Stimulated activated CD8-positive, alpha-beta memory T cell treated with anti-CD3 and anti-CD28 coated beads, Interleukin-12 subunit alpha, Interleukin-12 subunit beta, amount 100 ng/mL, for 24 hours (primary cell): Measurements from ENCODE around the gene CENPO.
"Not testable (repeated sequence)": the region's sequence is repeated elsewhere in the genome, so short reads cannot be mapped to it uniquely, and the experiment has no call there.

Source experiments
- DNase-seq: peaks from one replicate; pipeline ENCODE4 v3.0.0-alpha.2; 2020; ENCODE audit errors: extremely low read depth

The CENPO gene

DNA sequence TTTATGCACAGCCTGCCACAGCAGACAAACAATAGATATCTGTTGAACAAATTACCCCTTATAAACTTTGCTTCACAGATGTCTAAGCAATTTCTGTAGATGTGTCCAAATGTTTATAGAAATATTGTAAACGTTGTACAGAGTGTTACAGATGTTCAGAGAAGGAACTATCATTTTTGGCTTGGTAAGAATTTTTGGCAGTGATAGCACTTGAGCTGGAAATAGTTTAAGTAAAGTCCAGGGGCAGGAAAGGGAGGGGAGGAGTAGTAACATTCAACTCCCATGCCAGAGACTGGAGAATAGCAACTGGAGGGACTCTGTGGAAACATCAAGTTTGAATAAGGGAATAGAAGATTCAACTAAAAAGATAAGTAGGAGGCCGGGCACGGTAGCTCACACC is 4.4 kb upstream of the CENPO start:
- DNase-seq = no peak

DNA sequence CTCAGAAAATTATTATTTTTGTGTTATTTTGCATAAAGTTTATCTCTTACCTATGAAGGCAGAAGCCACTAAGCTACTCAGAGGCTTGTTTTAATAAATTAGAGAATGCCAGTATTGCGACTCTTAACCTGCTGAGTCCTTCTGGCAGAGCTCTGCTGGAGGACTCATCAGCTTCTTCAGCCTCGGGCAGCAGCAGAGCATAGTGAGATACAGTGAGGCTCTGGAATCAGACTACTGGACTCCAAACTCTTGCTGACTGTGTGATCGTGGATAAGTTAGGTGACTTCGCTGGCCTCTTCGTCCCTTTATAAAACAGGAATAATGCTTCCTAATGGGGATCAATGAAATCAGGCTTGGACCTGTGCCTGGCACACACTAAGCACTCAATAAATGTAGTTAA is 1.8 kb upstream of the CENPO start:
- DNase-seq = no peak

DNA sequence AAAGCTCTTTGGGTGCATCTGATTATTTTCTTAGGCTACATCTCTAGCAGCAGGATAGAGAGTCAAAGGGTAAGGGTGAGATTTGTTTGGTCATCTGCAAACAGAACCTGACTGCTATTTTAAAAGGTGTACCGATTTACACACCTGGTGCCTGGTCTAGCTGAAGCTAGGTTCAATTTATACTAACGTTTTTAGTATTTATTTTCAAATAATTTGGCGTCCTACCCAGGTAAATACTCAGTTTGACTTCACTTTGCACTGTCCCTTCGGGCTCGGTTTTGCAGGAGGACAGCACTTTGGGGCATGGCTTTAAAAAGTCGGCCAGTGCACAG is 717 bp upstream of the CENPO start:
- no peak for DNase-seq

DNA sequence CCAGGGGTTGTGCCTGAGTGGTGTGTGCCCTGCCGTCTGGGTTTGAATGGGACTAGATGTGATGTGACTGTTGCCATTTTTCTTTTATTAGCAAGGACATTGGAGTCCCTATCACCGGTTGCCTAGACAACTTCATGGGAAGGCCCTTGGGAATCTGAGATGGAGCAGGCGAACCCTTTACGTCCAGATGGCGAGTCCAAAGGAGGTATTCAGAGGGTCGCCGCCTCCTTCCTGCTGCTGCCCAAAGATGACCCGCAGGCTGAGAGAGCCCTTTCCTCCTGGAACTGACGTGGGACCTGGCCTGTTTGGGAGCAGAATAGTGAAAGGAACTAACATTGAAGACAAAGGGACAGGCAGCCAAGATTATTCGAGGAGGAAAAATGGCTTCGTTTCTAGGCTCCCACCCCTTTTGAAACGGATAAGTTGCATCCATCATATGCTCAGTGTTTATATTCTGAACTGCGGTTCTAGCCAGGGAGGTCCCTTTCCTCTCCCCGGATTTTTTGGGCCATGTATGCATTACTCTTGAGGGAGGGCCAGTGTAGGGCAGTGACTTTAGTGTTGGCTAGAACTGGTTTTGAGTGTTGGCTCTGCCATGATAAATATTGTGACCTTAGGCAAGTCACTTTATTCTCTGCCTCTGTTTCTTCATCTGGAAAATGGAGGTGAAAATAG is 673 bp downstream of the CENPO start:
- DNase-seq = no peak

DNA sequence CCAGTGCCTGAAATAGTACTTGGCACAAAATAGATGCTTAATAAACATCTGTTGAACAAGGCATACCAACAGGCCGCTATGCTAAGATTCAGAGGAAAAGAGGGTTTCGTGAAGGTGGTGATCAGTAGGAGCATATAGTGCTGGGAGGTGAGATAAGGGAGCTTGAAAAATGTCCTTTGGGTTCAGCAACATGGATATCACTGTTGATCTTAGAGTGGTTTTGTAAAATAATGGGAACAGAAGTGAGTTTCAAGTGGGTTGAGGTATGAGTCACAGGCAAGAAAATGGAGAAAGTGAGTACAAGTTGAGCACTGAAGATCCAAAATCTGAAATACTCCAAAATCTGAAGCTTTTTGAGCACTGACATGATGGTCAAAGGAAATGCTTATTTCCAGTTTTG is 4.4 kb downstream of the CENPO start:
- no peak for DNase-seq

DNA sequence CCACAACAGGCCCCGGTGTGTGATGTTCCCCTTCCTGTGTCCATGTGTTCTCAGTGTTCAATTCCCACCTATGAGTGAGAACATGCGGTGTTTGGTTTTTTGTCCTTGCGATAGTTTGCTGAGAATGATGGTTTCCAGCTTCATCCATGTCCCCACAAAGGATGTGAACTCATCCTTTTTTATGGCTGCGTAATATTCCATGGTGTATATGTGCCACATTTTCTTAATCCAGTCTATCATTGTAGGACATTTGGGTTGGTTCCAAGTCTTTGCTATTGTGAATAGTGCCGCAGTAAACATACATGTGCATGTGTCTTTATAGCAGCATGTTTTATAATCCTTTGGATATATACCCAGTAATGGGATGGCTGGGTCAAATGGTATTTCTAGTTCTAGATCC is 7.3 kb downstream of the CENPO start:
- not testable (repeated sequence) for DNase-seq

DNA sequence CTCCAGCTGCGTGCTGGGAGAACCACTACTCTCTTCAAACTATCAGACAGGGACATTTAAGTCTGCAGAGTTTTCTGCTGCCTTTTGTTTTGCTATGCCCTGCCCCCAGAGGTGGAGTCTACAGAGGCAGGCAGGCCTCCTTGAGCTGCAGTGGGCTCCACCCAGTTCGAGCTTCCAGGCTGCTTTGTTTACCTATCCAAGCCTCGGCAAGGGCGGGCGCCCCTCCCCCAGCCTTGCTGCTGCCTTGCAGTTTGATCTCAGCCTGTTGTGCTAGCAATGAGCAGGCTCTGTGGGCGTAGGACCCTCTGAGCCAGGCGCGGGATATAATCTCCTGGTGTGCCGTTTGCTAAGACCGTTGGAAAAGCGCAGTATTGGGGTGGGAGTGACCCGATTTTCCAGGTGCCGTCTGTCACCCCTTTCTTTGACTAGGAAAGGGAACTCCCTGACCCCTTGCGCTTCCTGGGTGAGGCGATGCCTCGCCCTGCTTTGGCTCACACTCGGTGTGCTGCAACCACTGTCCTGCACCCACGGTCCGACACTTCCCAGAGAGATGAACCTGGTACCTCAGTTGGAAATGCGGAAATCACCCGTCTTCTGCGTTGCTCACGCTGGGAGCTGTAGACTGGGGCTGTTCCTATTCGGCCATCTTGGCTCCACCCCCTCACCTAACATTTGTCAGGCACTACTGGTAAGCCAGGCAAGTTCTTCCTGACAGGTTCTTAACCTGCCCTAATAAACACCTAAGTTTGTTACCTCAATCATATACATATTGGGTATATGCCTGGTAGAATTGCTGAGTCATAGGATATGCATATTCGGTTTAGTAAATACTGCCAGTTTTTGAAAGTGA is 12.8 kb downstream of the CENPO start:
- not testable (repeated sequence) for DNase-seq

DNA sequence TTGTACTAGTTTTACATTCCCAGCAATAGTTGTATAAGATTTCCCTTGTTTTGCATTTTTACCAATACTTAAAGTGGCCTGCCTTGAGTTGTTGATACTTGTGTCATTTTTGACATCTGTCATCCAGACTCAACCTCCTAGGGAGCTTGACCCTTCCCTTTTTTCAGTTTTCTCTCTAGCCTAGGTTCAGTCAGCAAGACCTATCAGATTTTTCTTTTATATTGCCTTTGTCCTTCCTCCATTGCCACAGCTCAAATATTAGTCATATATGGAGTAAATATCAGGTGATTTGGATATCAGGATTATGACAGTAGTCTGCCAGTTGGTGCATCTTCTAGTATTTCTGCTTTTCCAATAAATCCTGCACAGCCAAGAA is 13.4 kb downstream of the CENPO start:
- DNase-seq = no peak

DNA sequence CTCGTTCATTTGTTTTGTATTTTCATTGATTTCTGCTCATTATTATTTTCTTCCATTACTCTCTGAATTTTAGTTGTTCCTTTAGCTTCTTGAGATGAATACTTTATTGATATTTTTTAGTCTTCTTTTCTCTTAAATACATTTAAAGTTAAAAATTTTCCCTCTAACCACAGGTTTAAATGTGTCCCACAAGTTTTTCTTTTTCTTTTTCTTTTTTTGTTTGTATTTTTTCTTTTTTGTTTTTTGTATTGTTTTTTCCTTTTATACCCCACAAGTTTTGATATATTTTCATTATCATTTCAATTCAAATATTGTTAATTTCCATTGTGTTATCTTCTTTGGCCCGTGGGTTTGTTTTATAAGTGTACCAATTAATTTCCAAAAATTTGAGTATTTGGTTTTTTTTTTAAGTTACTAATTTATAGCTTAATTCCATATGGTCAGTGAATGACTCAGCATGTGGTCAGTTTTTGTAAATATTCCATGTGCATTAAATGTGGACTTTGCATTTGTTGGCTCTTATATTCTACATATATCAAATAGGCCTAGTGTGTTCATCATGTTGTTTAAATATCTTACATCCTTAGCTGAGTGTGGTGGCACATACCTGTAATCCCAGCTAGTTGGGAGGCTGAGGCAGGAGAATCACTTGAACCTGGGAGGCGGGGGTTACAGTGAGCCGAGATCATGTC is 16.2 kb downstream of the CENPO start:
- DNase-seq = no peak

DNA sequence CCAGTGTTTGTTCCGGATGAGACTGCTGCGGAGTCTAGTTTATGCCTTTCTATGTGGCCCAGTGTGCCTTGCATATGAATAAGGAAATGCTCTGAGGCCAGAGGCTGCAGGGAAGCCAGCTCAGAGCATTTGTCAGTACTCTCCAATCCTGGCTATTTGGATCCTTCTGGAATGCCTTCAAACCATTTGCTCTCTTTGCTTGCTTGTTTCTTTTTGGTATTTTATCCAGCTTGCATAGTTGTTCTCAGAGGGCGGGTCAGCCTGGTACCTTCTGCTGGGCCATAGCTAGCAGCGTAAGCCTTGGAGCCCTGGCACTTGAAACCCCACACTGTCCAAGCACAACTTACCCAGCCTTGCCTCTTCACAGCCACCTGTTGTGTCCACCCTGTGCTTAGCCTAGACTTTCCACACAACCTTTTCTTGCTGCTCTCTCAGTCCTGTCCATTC is 20.5 kb downstream of the CENPO start:
- DNase-seq = no peak

DNA sequence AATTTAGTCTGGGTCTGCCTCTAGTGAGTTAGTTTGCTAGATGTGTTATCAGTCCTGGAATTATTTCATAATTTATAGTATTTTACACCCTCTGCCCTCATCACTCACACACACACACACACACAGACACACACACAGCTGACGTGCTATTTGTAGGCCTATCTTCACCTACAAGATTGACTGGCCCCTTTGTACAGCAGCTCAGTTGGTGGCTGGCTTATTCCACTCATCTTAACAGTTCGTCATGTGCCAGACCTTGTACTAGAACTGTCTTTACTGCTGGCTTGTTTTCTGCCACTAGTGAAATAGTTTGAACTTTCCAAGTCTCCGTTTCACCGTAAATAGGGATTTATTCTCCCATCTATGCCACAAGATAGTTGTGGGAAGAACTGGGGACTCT is 21.3 kb downstream of the CENPO start:
- no peak for DNase-seq

DNA sequence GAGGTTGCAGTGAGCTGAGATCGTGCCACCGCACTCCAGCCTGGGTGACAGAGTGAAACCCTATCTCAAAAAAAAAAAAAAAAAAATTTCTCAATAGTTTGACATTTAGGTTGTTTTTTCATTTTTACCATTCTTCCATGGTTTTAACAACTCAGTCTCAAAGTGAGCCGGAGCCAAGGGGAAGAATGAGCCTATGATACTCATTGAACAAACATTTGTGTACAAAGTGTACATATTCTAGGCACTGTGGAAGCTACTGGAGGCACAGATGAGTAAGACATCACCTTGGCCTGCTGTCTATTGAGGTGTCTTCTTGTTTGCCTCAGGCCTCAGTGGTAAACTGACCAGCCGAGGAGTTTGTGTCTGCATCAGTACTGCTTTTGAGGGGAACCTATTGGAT is 21.9 kb downstream of the CENPO start:
- no peak for DNase-seq

DNA sequence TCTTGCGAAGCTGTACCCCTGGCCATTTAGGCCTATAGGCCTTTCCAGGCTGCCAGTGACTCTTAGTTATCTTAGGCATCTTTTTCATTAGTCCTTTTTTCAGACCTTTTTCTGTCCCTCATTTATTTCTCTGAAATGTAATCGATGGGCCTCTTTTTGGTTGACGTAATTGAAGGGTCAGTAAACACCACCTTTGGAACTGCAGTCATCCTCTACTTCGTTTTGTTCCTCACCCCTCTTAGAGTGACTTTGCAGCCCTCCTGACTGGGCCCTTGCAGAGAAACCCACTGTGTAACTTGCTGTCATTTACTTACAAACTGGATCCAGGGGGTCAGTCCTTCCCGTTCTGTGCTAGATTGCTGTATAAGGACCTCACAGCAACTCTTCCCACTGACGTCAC is 23.2 kb downstream of the CENPO start:
- DNase-seq = no peak

DNA sequence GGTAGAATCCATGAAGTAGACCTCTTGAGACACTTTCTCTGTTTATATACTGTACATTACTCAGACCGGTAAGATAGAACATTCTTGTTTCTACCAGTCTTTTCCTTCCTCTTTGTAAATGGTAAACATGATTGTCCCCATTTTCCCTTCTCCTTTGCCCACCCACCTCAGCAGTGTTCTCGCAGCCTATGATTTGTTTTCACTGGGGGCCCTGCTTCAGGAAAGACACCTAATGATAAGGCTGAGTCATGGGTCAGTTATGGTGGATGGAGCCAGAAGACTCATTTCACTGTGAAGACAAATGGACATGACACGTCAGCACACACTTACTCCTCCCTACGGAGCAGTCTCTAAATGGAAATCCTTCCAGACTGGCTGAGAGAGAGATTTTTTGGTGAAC is 23.7 kb downstream of the CENPO start:
- DNase-seq = no peak

DNA sequence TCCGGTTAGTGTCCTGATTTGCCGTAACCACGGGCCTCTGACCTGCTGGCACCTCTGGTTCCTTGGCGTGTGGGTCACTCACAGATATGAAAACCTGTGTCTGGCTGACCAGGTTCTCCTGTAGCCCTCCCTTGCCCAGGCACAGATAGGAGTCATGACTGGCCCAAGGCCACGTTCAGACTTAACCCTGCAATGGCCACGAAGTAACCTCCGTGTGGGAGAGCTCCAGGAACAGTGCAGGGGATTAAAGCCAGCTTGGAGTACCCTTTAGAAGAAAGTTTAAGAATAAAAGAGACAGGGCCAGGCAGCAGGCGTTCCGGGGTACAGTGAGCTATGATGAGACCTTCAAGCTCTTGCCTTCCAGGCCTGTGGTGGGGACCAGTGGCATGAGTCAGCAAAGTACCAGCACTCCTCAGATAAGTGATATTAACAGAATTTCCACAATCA is 25.5 kb downstream of the CENPO start:
- DNase-seq = no peak

DNA sequence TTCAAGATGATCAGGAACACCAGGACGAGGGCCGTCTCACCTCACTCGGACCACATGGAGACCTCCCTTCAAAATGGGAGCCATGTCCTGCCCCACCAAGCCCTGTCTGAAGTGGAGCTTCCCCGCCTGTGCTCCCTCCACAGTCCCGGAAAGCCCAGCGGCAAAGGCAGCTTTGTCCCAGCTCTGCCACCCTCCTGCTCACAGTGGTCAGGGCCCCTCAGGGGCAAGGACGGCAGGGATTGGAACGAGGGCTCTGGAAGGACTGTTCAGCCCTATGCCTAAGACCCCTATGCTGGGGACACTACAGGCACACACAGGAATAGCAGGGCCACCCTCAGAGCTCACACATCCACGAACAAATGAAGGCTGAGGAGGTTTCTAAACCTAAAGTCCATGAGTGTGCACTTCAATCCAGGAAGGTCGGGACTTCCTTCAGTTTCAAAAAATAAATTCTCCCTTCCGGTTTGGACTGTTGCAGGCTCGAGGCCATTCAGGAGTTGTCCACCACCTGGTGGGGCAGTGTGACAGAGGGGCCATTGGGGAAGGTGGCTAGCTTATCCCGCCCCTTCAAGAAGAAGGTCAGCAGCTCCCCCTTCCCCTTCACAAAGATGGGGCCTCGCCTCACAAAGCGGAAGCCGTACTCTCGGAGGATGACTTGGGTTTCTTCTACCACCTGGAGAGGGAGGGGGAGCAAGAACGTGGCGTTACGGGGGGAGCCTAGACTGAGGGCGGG is 26.4 kb downstream of the CENPO start:
- no peak for DNase-seq

DNA sequence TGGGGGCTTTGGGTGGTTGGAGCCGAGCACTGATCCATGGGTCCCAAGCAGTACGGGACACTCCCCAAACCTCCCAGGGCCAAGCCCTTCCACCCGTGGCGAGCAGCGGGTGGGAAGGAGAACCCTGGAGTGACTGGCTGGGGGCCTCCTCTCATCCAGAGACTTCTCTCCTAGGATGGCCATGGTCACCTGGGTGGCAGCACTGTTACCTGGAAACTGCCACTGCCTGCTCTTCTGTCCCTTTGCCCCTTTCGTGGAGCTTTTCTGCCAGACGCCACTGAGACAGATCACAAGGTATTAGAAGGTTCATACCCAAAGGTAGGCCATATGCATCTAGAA is 26.9 kb downstream of the CENPO start:
- no peak for DNase-seq

DNA sequence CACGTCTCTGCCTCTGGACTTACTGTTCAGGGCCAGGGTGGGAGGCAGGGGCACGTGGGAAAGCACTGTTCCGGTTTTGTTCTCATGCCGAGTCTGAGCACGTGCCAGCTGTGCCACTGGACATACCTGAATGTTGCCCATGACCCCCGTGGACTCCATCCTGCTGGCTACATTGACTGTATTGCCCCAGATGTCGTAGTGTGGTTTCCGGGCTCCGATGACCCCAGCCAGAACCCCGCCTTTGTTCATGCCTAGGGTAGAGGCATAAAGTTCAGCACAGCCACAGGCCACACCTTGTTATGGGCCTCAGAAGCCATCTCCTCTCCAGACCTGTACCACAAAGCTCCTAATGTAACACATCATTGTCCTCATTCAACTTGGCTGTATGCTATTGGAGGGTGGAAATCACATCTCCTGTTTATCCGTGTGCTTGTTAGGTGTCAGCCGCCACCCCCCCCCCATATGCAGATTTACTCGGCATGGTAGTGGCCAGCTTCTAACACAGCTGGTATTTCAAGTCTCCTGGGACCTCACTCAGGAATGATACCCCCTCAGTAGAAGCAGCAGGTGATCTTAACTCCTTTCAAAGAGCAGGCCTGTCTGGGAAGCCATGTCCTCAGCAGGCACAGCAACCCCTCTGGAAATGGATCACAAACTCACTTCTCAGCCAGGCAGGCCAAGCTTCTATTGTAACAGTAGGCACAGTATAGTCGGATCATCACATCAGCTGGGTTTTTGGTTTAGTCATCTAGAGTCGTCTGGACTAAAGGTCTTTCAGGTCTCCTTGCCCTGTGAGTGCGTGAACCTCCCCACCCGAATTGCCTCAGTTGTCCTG is 27.6 kb downstream of the CENPO start:
- DNase-seq = no peak

DNA sequence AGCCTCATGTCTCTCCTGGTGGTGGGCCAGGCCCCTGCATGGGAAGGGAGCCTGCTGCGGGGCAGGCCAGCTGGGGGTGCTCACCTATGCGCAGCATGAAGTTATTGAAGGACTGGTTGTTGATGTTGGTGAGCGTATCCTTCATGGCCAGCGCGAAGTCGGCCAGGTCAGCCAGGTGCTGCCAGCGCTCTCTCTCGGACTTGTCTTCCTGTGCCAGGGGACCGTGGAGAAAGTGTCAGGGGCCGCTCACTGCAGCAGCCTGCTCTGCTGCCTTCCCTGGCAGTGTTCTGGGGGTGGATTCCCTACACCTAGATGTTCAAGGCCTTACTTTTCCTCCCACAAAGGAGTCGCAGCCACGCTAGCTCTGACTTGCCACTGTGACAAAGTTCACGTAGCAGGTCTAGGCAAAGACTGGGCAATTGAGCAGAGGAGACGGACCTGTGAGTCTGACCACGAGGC is 28.2 kb downstream of the CENPO start:
- no peak for DNase-seq

DNA sequence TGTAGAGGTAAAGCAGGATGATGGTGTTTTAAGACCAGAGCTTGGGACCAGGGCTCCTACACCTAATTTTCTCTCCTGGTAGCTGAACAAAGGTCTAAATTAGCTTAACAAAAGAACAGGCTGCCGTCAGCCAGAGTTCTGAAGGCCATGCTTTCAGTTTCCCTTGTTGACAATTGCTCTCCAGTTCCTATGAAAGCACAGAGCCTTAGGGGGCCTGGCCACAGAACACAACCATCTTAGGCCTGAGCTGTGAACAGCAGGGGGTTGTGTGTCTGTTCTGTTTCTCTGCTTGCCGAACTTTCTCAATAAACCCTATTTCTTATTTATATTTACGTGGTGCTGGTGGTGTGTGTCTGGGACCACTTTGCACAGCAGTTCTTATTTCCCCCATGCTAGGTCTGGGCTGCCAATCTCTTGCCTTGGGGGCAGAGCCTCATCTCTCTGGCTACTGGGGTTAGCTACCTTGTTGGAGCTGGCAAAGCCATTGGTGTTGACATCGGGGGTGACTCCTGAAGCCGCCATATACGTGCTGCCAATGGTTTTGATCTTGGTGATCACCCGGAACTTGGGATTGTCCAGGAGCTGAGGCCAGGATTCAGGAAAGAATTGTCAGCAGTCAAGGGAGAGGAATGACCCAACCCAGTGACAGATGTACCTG is 29.0 kb downstream of the CENPO start:
- DNase-seq = no peak

DNA sequence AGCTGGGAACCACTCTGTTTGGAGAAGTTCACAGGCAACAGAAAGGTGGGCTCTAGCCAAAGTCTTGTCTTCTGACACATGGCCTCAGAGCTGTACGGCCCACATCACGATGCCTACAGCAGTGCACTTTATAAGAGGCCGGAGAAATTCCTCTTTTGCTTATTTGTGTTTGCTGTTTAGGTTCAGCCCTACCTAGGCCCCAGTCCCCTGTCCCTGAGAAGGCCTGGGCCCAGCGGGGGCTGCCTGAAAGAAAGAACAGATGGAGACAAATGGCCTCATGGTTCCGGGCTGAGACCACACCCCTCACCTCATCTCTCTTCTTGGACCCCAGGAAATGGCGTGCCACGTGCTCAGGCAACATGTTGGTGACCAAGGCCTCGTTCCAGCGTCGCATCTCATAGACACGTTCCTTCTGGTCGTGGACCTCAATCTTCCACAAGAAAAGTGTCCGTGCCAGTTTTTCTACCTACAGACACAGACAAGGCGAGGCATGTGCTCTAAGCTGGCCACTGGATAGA is 30.9 kb downstream of the CENPO start:
- no peak for DNase-seq
